ENCODE data around the gene BRPF3.

DNA sequence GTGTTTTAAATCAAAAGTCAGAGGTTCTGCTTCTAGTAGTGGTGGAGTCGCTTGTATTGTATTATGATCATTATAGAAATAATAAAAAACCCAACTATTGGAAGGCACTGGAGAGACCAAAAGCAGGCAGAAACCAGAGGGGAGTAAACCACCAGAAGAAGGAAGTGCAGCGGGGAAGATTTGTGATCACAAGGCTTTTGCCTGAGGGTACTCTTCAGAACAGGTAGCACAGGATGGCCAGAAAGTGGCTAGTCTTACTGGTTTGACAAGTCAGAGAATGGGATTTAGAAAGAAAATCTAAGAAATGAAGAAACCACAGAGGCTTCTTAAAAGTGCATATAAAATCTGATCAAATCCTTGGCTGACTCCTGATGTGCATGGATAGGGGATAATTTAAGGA, 42.3 kb upstream of the BRPF3 start:
- TF ChIP-seq, protein P1, sequence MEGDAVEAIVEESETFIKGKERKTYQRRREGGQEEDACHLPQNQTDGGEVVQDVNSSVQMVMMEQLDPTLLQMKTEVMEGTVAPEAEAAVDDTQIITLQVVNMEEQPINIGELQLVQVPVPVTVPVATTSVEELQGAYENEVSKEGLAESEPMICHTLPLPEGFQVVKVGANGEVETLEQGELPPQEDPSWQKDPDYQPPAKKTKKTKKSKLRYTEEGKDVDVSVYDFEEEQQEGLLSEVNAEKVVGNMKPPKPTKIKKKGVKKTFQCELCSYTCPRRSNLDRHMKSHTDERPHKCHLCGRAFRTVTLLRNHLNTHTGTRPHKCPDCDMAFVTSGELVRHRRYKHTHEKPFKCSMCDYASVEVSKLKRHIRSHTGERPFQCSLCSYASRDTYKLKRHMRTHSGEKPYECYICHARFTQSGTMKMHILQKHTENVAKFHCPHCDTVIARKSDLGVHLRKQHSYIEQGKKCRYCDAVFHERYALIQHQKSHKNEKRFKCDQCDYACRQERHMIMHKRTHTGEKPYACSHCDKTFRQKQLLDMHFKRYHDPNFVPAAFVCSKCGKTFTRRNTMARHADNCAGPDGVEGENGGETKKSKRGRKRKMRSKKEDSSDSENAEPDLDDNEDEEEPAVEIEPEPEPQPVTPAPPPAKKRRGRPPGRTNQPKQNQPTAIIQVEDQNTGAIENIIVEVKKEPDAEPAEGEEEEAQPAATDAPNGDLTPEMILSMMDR (IDR thresholded peaks at IDR 0.05 in 8 of 11, conservative IDR thresholded peaks at IDR 0.05 in 3 of 11): no peak
- TF ChIP-seq POLR2AphosphoS5 (IDR thresholded peaks at IDR 0.05): no peak
- TF ChIP-seq POLR2A (IDR thresholded peaks at IDR 0.05): no peak
